Neutrophil (primary cell): Measurements from ENCODE around the gene PLPPR5.
"Not testable (repeated sequence)": the region's sequence is repeated elsewhere in the genome, so short reads cannot be mapped to it uniquely, and the experiment has no call there.

Experiments used
- H3K27ac ChIP-seq: fragments of 200-600 bp; sonication (generic); 2 replicates; pipeline ENCODE4 v1.5.1; 2016; ENCODE audit warnings: mild to moderate bottlenecking, moderate library complexity
- H3K27me3 ChIP-seq: fragments of 200-600 bp; sonication (generic); 2 replicates; pipeline ENCODE4 v1.6.0; 2016; ENCODE audit warnings: mild to moderate bottlenecking
- H3K36me3 ChIP-seq: fragments of 200-600 bp; sonication (generic); 2 replicates; pipeline ENCODE4 v1.5.1; 2017
- H3K4me1 ChIP-seq, 2 experiments: fragments of 200-600 bp in 1 of 2; sonication (generic) in 1 of 2; 1 replicate in 1 of 2; 2 replicates in 1 of 2; pipeline versions ENCODE4 v1.5.1 to v1.6.1; 2013 to 2016; ENCODE audit warnings: low read depth in 1 of 2, low read length in 1 of 2, mild to moderate bottlenecking in 1 of 2, moderate library complexity in 1 of 2; ENCODE audit not compliant: control insufficient read depth in 1 of 2, insufficient read depth in 1 of 2
- H3K4me3 ChIP-seq, 2 experiments: fragments of 200-600 bp in 1 of 2; sonication (generic) in 1 of 2; 1 replicate in 1 of 2; 2 replicates in 1 of 2; pipeline ENCODE4 v1.5.1; 2013 to 2016; ENCODE audit warnings: low read depth in 1 of 2, low read length in 1 of 2, mild to moderate bottlenecking in 1 of 2, moderate library complexity in 1 of 2
- H3K9me3 ChIP-seq: fragments of 200-600 bp; sonication (generic); 2 replicates; pipeline ENCODE4 v1.5.1; 2016
- TF ChIP-seq, protein P1 (sequence below): fragments of 200-600 bp; sonication (generic); IDR thresholded peaks from 2 replicates; pipeline ENCODE4 v1.5.1; 2016; ENCODE audit warnings: antibody characterized with exemption

The PLPPR5 gene, protein sequence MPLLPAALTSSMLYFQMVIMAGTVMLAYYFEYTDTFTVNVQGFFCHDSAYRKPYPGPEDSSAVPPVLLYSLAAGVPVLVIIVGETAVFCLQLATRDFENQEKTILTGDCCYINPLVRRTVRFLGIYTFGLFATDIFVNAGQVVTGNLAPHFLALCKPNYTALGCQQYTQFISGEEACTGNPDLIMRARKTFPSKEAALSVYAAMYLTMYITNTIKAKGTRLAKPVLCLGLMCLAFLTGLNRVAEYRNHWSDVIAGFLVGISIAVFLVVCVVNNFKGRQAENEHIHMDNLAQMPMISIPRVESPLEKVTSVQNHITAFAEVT

DNA sequence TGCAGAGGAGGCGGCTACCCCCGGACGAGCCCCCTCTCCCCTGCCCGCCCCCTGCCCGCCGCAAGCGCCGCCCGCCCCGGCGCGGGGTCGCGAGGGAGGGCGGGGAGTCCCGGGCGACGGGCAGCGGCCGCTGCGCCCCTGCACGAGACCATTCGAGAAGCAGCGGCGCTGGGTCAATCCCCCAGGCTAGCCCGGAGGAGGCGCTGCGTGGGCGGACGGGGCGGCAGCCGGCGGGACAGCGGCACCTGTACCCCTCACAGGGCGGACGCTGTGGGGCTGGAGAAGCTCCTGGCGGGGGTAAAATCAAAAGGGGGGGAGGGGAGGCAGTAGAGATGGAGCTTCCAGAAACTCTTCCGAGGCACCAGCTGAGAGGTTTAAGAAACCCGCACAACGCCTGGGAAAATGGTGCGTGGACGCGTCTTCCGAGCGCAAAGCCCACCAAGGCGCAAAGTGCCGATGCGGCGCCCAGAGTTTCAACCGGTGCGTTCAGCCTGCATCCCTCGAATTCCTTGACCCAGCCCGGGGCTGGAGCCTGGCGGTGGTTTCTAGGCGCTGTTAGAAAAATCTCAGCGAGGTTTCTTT, at the start of gene PLPPR5:
PLPPR5 (minus strand) TSS at position 1 of the 582 bp plus-strand sequence. CDS start 190 bp downstream, outside the sequence.
- no peak within 1 kb of the TSS for H3K4me3 ChIP-seq
- TF ChIP-seq, protein P1, sequence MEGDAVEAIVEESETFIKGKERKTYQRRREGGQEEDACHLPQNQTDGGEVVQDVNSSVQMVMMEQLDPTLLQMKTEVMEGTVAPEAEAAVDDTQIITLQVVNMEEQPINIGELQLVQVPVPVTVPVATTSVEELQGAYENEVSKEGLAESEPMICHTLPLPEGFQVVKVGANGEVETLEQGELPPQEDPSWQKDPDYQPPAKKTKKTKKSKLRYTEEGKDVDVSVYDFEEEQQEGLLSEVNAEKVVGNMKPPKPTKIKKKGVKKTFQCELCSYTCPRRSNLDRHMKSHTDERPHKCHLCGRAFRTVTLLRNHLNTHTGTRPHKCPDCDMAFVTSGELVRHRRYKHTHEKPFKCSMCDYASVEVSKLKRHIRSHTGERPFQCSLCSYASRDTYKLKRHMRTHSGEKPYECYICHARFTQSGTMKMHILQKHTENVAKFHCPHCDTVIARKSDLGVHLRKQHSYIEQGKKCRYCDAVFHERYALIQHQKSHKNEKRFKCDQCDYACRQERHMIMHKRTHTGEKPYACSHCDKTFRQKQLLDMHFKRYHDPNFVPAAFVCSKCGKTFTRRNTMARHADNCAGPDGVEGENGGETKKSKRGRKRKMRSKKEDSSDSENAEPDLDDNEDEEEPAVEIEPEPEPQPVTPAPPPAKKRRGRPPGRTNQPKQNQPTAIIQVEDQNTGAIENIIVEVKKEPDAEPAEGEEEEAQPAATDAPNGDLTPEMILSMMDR, result no peak
- H3K9me3 ChIP-seq, result no peaks in the 10 kb centered on the region
- H3K4me1 ChIP-seq, result no peaks in the 10 kb centered on the region
- H3K27ac ChIP-seq, result no peak within 1 kb of the TSS
- H3K36me3 ChIP-seq, result no peaks in the 10 kb centered on the region
- peaks cover 87% of the 10 kb centered on the region for H3K27me3 ChIP-seq

DNA sequence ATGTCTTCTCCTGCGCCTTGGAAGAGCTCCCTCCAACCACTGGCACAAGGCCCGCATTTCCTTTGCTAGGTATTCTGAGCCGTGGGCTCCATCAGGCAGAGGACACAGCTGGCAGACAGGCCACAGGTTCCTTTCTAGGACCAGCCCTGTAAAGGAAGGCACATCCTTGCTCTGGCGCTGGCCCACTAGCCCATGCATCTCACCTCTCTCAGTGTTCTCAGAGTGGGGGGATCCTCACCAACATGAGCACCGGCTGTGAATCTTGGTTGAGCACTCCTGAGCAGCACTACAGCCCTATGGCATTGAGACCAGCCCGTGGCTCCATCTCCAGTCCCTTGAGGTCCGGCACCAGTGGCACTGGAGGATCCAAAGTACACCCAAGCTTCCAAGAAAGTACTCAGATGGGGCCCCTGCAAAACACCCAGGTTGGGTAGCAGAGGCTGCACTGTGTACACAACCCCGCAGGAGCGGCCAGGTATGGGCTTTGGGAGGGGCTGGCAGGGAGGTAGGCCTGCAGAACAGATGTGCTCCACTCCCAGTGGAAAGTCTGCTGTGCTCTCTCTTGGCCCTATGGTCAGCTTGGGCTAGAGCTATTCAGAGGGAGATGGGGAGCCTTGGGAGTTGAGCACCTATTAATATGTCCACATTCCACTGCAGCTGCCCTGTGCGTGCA, 47.1 kb upstream of the PLPPR5 start:
- Histone ChIP-seq H3K36me3 (no peaks in the 10 kb centered on the region), H3K4me1 (no peaks in the 10 kb centered on the region), H3K27me3 (no peaks in the 10 kb centered on the region), H3K27ac (no peak overlapping the region), H3K9me3 (no peaks in the 10 kb centered on the region), H3K4me3 (no peak overlapping the region)
- TF ChIP-seq, protein P1, result no peak

DNA sequence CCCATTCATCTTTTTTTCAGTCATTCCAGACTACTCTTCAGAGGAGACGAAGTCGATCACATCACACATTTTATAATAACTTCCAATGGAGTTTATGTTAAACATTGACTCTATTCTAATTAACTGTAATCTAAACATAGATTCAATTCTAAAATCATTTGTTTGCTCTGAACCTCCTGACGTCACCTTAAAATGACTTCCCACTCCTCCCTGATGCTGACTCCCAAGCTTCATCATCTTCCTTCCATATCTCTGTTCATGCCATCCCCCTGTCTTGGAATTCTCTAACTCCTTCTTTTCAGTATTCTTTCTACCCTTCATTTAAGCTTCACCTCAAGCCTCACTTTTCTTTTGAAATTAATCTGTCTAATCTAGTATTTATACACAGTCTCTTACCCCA, 45.1 kb upstream of the PLPPR5 start:
- H3K27me3 ChIP-seq, result no peaks in the 10 kb centered on the region
- no peak overlapping the region for H3K4me3 ChIP-seq
- no peaks in the 10 kb centered on the region for H3K36me3 ChIP-seq
- no peaks in the 10 kb centered on the region for H3K9me3 ChIP-seq
- TF ChIP-seq, protein P1, result no peak
- H3K4me1 ChIP-seq, result no peaks in the 10 kb centered on the region
- H3K27ac ChIP-seq, result no peak overlapping the region

DNA sequence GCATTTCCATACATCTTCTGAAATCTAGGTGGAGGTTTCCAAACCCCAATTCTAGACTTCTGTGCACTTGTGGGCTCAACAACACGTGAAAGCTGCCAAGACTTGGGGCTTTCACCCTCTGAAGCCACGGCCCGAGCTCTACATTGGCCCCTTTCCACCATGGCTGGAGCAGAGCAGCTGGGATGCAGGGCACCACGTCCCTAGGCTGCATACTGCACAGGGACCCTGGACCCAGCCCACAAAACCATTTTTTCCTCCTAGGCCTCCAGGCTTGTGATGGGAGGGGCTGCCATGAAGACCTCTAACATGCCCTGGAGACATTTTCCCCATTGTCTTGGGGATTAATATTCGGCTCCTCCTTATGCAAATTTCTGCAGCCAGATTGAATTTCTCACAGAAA, 32.1 kb upstream of the PLPPR5 start:
- H3K4me1 ChIP-seq, H3K27ac ChIP-seq, H3K4me3 ChIP-seq, H3K27me3 ChIP-seq, H3K36me3 ChIP-seq, H3K9me3 ChIP-seq: not testable (repeated sequence)

DNA sequence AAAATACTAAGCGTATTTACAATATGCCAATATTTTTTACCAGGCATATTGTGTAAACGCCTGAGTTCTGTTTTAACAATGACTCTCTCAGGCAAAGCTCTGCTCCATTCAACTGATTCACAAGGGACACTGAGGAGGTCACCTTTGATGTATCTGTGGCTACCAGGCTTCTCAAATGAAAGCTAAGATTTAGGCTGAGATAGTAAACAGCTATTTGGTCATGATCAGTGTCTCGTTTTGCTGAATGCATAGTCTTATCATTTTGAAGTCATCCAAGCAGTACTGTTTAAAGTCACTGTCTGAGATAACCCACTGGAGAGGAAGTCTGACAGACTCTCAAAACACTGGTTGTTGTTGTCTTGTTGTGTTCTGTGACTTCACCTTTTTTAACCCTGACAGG, 13.7 kb upstream of the PLPPR5 start:
- Histone ChIP-seq H3K4me1 (no peaks in the 10 kb centered on the region), H3K27me3 (no peaks in the 10 kb centered on the region), H3K9me3 (no peaks in the 10 kb centered on the region), H3K4me3 (no peak overlapping the region), H3K36me3 (no peaks in the 10 kb centered on the region), H3K27ac (no peak overlapping the region)
- TF ChIP-seq, protein P1, result no peak

DNA sequence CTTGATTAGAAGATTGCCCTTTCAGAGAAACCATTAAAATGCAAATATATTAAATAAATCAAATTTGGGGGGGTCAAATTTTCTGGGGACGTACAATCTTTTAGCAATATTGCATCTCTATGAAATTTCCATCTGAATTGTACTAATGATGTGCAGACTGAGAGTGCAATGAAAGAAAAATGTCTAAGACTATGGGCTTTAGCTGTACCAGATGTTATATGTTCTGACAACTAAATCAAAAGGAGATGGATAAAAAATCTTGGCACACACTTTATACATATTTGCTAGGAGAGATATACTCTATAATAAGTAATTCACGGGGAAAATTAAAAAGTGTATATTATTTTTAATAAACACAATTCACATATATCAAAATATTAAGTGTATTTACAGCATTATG, 13.0 kb upstream of the PLPPR5 start:
- no peaks in the 10 kb centered on the region for H3K36me3 ChIP-seq
- H3K27ac ChIP-seq, result no peak overlapping the region
- H3K4me3 ChIP-seq, result no peak overlapping the region
- no peaks in the 10 kb centered on the region for H3K27me3 ChIP-seq
- H3K4me1 ChIP-seq, result no peaks in the 10 kb centered on the region
- TF ChIP-seq, protein P1, result no peak
- no peaks in the 10 kb centered on the region for H3K9me3 ChIP-seq
